Brain microvascular endothelial cell (primary cell): ENCODE data around the gene OPN1MW.
"Not testable (repeated sequence)": the region's sequence is repeated elsewhere in the genome, so short reads cannot be mapped to it uniquely, and the experiment has no call there.

Experiments used
- DNase-seq: peaks from one replicate; pipeline ENCODE4 v3.0.0-alpha.2; 2020
- H3K27ac ChIP-seq: fragments of 250-450 bp; sonication (Bioruptor Pico); 2 replicates; pipeline ENCODE4 v1.5.1; 2020; ENCODE audit warnings: mild to moderate bottlenecking, moderate library complexity
- H3K27me3 ChIP-seq: fragments of 250-450 bp; sonication (Bioruptor Pico); replicated peaks from 2 replicates; pipeline ENCODE4 v1.5.1; 2020; ENCODE audit warnings: mild to moderate bottlenecking
- H3K36me3 ChIP-seq: fragments of 250-450 bp; sonication (Bioruptor Pico); replicated peaks from 2 replicates; pipeline ENCODE4 v1.5.1; 2020; ENCODE audit warnings: mild to moderate bottlenecking
- H3K4me3 ChIP-seq: 2 replicates; pipeline ENCODE4 v1.5.1; 2011; ENCODE audit warnings: low read depth, mild to moderate bottlenecking, control low read depth, low read length, moderate library complexity
- CTCF ChIP-seq: IDR thresholded peaks from 2 replicates; pipeline ENCODE4 v1.5.1; 2011; ENCODE audit warnings: low read depth, mild to moderate bottlenecking, moderate library complexity, low read length, control low read depth, inconsistent platforms; ENCODE audit errors: missing control alignments
- in situ Hi-C: cut with HindIII; loops from 2 replicates; pipeline ENCODE4 v1.10.0; 2017; ENCODE audit warnings: low sequenced_read_pairs, low pct_ligation_motif_present

Gene OPN1MW

GRCh38 chrX:154142386-154142785 is 40.0 kb upstream of the OPN1MW start:
- H3K36me3 ChIP-seq, result no peaks in the 10 kb centered on the region

DNA sequence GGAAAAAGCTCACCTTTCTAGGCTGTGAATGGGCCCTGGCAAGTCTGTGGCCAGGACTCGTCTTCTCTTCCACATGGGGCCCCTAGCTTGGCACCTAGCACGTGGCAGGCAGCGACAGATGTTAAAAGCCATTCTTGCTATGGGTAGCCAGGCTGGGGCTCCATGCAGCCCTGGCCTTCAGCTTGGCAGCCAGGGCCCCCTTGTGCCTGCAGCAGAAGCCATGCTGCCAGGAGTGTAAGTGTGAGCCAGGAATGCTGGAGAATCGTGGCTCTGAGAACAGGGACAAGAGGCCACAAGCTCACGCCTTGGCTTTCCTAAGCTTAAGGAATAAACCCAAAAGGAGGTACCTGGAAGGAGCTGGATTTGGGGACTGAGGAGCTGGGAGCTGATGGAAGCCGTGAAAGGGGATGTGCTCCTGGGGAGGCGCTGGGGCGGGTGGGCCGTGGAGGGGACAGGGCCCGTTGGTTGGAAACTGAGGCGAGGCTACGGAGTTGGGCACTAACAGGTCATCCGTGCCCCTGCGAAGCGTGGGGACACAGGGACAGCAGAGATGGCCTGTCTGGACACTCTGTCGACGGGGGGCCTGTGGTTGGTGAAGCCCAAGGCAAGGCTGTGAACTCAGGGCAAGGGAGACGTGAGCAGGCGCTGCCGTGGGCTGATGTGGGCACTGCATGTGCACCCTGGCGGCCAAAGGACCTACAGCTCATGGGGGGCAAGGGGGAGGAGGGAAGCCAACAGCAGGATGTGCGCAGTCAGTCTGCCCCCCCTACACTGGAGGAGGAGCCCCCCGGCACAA is 39.2 kb upstream of the OPN1MW start:
- in situ Hi-C loops, result no loop called here
- no peak for TF ChIP-seq CTCF
- DNase-seq, result no peak
- Histone ChIP-seq H3K27me3 (no peaks in the 10 kb centered on the region), H3K4me3 (no peak overlapping the region), H3K36me3 (no peaks in the 10 kb centered on the region), H3K27ac (no peak overlapping the region)

More at GRCh38 chrX:154142386-154142785, 40.0 kb upstream of the OPN1MW start:
- Histone ChIP-seq H3K27me3 (no peaks in the 10 kb centered on the region), H3K27ac (no peak overlapping the region), H3K4me3 (no peak overlapping the region)
- no peak for TF ChIP-seq CTCF
- DNase-seq, result no peak
- in situ Hi-C loops, result no loop called here

DNA sequence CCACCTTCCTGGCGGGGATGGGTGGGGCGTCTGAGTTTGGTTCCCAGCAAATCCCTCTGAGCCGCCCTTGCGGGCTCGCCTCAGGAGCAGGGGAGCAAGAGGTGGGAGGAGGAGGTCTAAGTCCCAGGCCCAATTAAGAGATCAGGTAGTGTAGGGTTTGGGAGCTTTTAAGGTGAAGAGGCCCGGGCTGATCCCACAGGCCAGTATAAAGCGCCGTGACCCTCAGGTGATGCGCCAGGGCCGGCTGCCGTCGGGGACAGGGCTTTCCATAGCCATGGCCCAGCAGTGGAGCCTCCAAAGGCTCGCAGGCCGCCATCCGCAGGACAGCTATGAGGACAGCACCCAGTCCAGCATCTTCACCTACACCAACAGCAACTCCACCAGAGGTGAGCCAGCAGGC is 38.4 kb upstream of the OPN1MW start, which contains the start of gene OPN1LW:
Gene OPN1LW, plus strand, starts transcription at position 234 of the 400 bp plus-strand sequence. Its CDS starts 41 bp downstream, at position 275.
- DNase-seq, in situ Hi-C loops, H3K27ac ChIP-seq, H3K4me3 ChIP-seq, H3K27me3 ChIP-seq, H3K36me3 ChIP-seq: not testable (repeated sequence)

- H3K27me3 ChIP-seq, in situ Hi-C loops, H3K4me3 ChIP-seq, DNase-seq, H3K27ac ChIP-seq, H3K36me3 ChIP-seq: not testable (repeated sequence)
Measured at GRCh38 chrX:154151030-154151429, 31.4 kb upstream of the OPN1MW start.

DNA sequence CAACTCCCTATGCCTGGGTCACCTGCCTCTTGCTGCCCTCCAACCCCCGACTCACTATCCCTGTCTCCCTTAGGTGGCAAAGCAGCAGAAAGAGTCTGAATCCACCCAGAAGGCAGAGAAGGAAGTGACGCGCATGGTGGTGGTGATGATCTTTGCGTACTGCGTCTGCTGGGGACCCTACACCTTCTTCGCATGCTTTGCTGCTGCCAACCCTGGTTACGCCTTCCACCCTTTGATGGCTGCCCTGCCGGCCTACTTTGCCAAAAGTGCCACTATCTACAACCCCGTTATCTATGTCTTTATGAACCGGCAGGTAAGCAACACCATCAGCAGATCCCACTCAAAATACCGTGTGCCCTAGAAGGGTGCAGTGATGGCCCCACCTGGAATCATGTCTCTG is 26.2 kb upstream of the OPN1MW start:
- H3K4me3 ChIP-seq, H3K36me3 ChIP-seq, in situ Hi-C loops, H3K27me3 ChIP-seq, H3K27ac ChIP-seq, DNase-seq: not testable (repeated sequence)

GRCh38 chrX:154157207-154157606 is 25.2 kb upstream of the OPN1MW start:
- DNase-seq, H3K36me3 ChIP-seq, H3K27me3 ChIP-seq, H3K27ac ChIP-seq, in situ Hi-C loops, H3K4me3 ChIP-seq: not testable (repeated sequence)

DNA sequence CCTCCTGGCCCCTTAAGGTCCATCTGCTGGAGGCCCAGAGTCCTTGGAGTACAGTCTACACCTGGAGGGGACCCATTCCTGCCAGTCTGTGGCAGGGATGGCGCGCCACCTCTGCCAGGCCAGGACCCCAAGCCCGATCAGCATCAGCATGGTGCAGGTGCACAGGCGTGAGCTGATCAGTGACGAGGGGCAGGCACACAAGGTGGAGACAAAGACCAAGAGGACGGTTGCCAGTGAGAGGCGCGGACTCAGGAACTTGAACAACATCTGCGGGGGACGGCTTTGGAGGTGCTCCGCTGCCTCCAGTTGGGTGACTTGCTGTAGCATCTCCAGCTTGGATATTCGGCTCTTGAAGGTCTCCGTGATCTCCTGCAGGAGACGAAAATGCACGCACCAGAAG is 23.1 kb upstream of the OPN1MW start:
- H3K4me3 ChIP-seq, H3K36me3 ChIP-seq, DNase-seq, H3K27me3 ChIP-seq, in situ Hi-C loops, H3K27ac ChIP-seq: not testable (repeated sequence)

- DNase-seq, H3K27me3 ChIP-seq, H3K4me3 ChIP-seq, in situ Hi-C loops, H3K27ac ChIP-seq, H3K36me3 ChIP-seq: not testable (repeated sequence)
Measured at GRCh38 chrX:154164902-154165301, 17.5 kb upstream of the OPN1MW start.

DNA sequence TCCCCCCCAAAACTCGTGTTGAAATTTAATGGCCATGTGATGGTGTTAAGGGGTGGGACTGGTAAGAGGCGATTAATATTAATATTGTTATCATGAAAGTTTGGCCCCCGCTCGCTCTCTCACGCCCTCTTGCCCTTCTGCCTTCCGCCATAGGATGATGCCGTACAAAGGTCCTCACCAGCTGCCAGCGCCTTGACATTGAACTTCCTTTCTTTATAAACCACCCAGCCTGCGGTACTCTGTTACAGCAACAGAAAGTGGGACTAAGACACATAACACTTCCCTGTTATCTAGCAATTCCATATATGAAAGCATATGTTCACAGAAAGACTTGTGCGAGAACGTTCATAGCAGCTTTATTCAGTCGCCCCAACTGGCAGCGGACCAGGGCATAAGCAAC is 14.0 kb upstream of the OPN1MW start:
- DNase-seq, H3K27me3 ChIP-seq, H3K4me3 ChIP-seq, H3K36me3 ChIP-seq, in situ Hi-C loops, H3K27ac ChIP-seq: not testable (repeated sequence)

DNA sequence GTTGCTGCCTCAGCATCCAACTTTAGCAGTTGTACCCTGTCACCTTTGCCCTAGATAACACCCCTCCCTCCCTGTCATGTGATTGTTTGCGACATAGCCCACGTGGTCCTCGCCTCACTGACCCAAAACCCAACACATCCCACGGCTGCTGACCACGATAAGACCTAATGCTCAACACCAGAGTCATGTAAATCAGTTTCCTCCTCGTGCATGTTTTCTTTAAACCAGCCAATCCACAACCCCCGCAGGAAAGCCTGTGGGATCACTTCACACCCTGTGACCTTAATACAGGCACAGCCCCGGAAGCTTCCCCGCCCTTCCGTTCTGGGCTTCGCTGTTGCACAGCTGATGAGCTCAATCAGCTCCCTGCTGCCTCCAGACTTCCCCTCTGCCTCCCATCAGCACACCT is 9.9 kb upstream of the OPN1MW start:
- H3K36me3 ChIP-seq, H3K27me3 ChIP-seq, in situ Hi-C loops, H3K4me3 ChIP-seq, DNase-seq, H3K27ac ChIP-seq: not testable (repeated sequence)

DNA sequence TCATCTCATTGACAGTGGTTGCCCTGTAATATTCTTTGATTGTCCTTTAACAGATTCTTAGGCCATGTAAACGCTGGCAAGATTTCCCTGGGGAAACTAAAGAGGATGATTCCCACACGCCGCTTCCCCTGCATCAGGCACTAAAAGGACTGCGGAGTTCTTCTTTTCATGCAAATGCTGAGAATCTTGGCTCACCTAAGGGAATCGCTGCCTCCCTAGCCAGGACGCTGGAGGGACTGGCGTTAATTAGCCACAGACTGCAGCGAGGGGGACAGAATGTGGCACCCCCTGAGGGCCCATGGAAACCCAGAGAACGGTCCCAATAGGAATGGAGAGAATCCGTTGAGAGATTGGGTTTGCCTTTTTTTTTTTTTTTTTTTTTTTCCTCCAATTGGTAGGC is 8.0 kb upstream of the OPN1MW start:
- in situ Hi-C loops, H3K27ac ChIP-seq, H3K27me3 ChIP-seq, DNase-seq, H3K36me3 ChIP-seq, H3K4me3 ChIP-seq: not testable (repeated sequence)

DNA sequence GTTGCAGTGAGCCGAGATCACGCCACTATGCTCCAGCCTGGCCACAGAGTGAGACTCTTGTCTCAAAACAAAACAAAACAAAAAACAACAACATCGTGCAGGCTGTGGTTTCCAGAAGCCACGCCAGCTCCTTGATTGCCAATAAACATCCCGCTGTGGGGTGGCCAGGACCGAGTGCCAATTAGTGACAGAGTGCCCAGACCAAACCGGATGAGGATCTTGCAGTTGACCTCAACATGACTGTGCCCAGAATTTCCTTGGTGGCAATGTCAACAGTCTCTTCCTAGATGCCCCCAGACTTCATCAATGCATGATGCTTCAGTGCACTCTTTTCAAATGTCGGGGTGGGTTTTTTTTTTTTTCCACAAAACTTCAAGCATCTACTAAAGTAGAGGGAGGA is 1.4 kb downstream of the OPN1MW start:
- H3K4me3 ChIP-seq, in situ Hi-C loops, H3K36me3 ChIP-seq, H3K27me3 ChIP-seq, DNase-seq, H3K27ac ChIP-seq: not testable (repeated sequence)

- in situ Hi-C loops, result not testable (repeated sequence)
Measured at GRCh38 chrX:154192846-154193245, 10.4 kb downstream of the OPN1MW start.

More at GRCh38 chrX:154192846-154193245, 10.4 kb downstream of the OPN1MW start:
- H3K27ac ChIP-seq, DNase-seq, H3K27me3 ChIP-seq, H3K4me3 ChIP-seq, H3K36me3 ChIP-seq: not testable (repeated sequence)
